ENCODE measurements around the gene FGD4. TPM values are rescaled to one million over a fixed set of nuclear protein-coding genes. Genes with fewer than 3 reads are reported as not detected.

FGD4 gene
- total RNA-seq, 2 donors from 2014 or later: 24.3 to 49.3 TPM

- TF ChIP-seq POLR2A (IDR thresholded peaks at IDR 0.05) (no peak), POLR2AphosphoS5 (IDR thresholded peaks at IDR 0.05) (no peak), CTCF (IDR thresholded peaks at IDR 0.05) (no peak)
- Histone ChIP-seq H3K9me3 (no peaks in the 10 kb centered on the region), H3K36me3 (no peaks in the 10 kb centered on the region), H3K27ac (peak overlapping the region; percentile 91 to 92), H3K4me1 (replicated peaks) (no peaks in the 10 kb centered on the region), H3K27me3 (replicated peaks; ENCODE audit: insufficient read depth) (no peaks in the 10 kb centered on the region), H3K4me3 (peak overlapping the region in 1 of 2 donors; percentile 62)
- WGBS: 47% methylated on average over 2 of the region's 2 CpGs
- intact Hi-C loops (cut with DNase I): no loop called here
- no peak for DNase-seq (ENCODE audit: low spot score)
These were observed 1.5 kb downstream of the FGD4 start for GRCh38 chr12:32400866-32401265.

GRCh38 chr12:32402170-32402569 lies 2.8 kb downstream of the FGD4 start:
- no peak for DNase-seq (ENCODE audit: low spot score)
- Histone ChIP-seq H3K36me3 (no peaks in the 10 kb centered on the region), H3K27me3 (replicated peaks; ENCODE audit: insufficient read depth) (no peaks in the 10 kb centered on the region), H3K4me3 (no peak overlapping the region), H3K4me1 (replicated peaks) (no peaks in the 10 kb centered on the region), H3K9me3 (no peaks in the 10 kb centered on the region), H3K27ac (no peak overlapping the region)
- TF ChIP-seq CTCF (IDR thresholded peaks at IDR 0.05): no peak
- TF ChIP-seq POLR2A (IDR thresholded peaks at IDR 0.05): no peak
- TF ChIP-seq POLR2AphosphoS5 (IDR thresholded peaks at IDR 0.05): no peak
- intact Hi-C loops (cut with DNase I): no loop called here
- 94% methylated on average over 10 of the region's 10 CpGs for WGBS

GRCh38 chr12:32402946-32403345 lies 3.6 kb downstream of the FGD4 start:
- intact Hi-C loops (cut with DNase I): no loop called here
- DNase-seq (ENCODE audit: low spot score): no peak
- 56% methylated on average over 1 of the region's 1 CpG for WGBS
- no peak overlapping the region for H3K27ac ChIP-seq
- H3K27me3 ChIP-seq (replicated peaks; ENCODE audit: insufficient read depth): no peaks in the 10 kb centered on the region
- no peaks in the 10 kb centered on the region for H3K4me1 ChIP-seq (replicated peaks)
- TF ChIP-seq POLR2AphosphoS5 (IDR thresholded peaks at IDR 0.05) (no peak), CTCF (IDR thresholded peaks at IDR 0.05) (no peak), POLR2A (IDR thresholded peaks at IDR 0.05) (no peak)
- H3K4me3 ChIP-seq: no peak overlapping the region
- H3K36me3 ChIP-seq: no peaks in the 10 kb centered on the region
- no peaks in the 10 kb centered on the region for H3K9me3 ChIP-seq

GRCh38 chr12:32407795-32408194 lies 8.4 kb downstream of the FGD4 start:
- Histone ChIP-seq H3K4me3 (no peak overlapping the region), H3K4me1 (replicated peaks) (no peaks in the 10 kb centered on the region), H3K9me3 (no peaks in the 10 kb centered on the region), H3K27me3 (replicated peaks; ENCODE audit: insufficient read depth) (no peaks in the 10 kb centered on the region), H3K36me3 (no peaks in the 10 kb centered on the region), H3K27ac (no peak overlapping the region)
- intact Hi-C loops (cut with DNase I): no loop called here
- WGBS: 95% methylated on average over 3 of the region's 3 CpGs
- DNase-seq (ENCODE audit: low spot score): no peak
- TF ChIP-seq POLR2A (IDR thresholded peaks at IDR 0.05): no peak
- no peak for TF ChIP-seq CTCF (IDR thresholded peaks at IDR 0.05)
- no peak for TF ChIP-seq POLR2AphosphoS5 (IDR thresholded peaks at IDR 0.05)

- 87% methylated on average over 3 of the region's 3 CpGs for WGBS
These were observed 14.1 kb downstream of the FGD4 start for GRCh38 chr12:32413412-32413811.

More at GRCh38 chr12:32413412-32413811, 14.1 kb downstream of the FGD4 start:
- TF ChIP-seq POLR2AphosphoS5 (IDR thresholded peaks at IDR 0.05) (no peak), POLR2A (IDR thresholded peaks at IDR 0.05) (no peak), CTCF (IDR thresholded peaks at IDR 0.05) (no peak)
- Histone ChIP-seq H3K4me1 (replicated peaks) (no peaks in the 10 kb centered on the region), H3K9me3 (no peaks in the 10 kb centered on the region), H3K27me3 (replicated peaks; ENCODE audit: insufficient read depth) (no peaks in the 10 kb centered on the region), H3K27ac (no peak overlapping the region), H3K36me3 (no peaks in the 10 kb centered on the region), H3K4me3 (no peak overlapping the region)
- intact Hi-C loops (cut with DNase I): no loop called here
- no peak for DNase-seq (ENCODE audit: low spot score)

Data from prostate gland (tissue), 2 donors.